HepG2 (cell line): ENCODE data around the gene P2RX1. TPM values are rescaled to one million over a fixed set of nuclear protein-coding genes. Genes with fewer than 3 reads are reported as not detected.

Experiments
- ATF7 ChIP-seq, 2 experiments: fragments of 450-650 bp in 1 of 2; sonication (generic) in 1 of 2; formaldehyde crosslinking in 1 of 2; IDR thresholded peaks; 2 replicates each; pipeline versions ENCODE4 v1.4.0 to v1.6.1; 2016 to 2020; ENCODE audit warnings: antibody characterized with exemption in 1 of 2, mild to moderate bottlenecking in 1 of 2, missing genetic modification reagents in 1 of 2
- ELF3 ChIP-seq: IDR thresholded peaks from 2 replicates; pipeline ENCODE4 v1.6.1; 2016; ENCODE audit warnings: missing genetic modification reagents, missing compliant biosample characterization
- HNRNPLL ChIP-seq: fragments of 200-400 bp; formaldehyde crosslinking; IDR thresholded peaks from 2 replicates; pipeline ENCODE4 v1.6.1; 2017; ENCODE audit warnings: mild to moderate bottlenecking, low read depth, low read length; ENCODE audit not compliant: poor library complexity, severe bottlenecking
- KLF16 ChIP-seq, 2 experiments: sonication (generic) in 1 of 2; formaldehyde crosslinking in 1 of 2; IDR thresholded peaks; 2 replicates each; pipeline versions ENCODE4 v1.6.1 to v1.8.0; 2016 to 2023; ENCODE audit warnings: missing genetic modification reagents in 2 of 2, missing compliant biosample characterization in 1 of 2
- MBD4 ChIP-seq: IDR thresholded peaks from 2 replicates; pipeline ENCODE4 v1.6.1; 2012; ENCODE audit warnings: low read length, inconsistent platforms, borderline replicate concordance
- NONO ChIP-seq, 2 experiments: fragments of 450-650 bp in 1 of 2; sonication (generic) in 1 of 2; formaldehyde crosslinking in 1 of 2; IDR thresholded peaks in 1 of 2; conservative IDR thresholded peaks in 1 of 2; 2 replicates each; pipeline versions ENCODE4 v1.6.1 to v1.8.0; 2017 to 2022; ENCODE audit warnings: mild to moderate bottlenecking in 1 of 2, missing genetic modification reagents in 1 of 2, moderate library complexity in 1 of 2
- PAF1 ChIP-seq: IDR thresholded peaks from 2 replicates; pipeline ENCODE4 v1.6.1; 2016; ENCODE audit warnings: missing genetic modification reagents, missing compliant biosample characterization
- SP4 ChIP-seq: sonication (generic); formaldehyde crosslinking; IDR thresholded peaks from 2 replicates; pipeline ENCODE4 v1.8.1; 2023; ENCODE audit warnings: mild to moderate bottlenecking, missing genetic modification reagents
- STAT6 ChIP-seq: sonication (generic); formaldehyde crosslinking; IDR thresholded peaks from 2 replicates; pipeline ENCODE4 v1.4.0; 2020; ENCODE audit warnings: missing genetic modification reagents, mild to moderate bottlenecking, borderline replicate concordance
- TERF1 ChIP-seq: sonication (generic); formaldehyde crosslinking; IDR thresholded peaks from 2 replicates; pipeline ENCODE4 v1.8.0; 2022; ENCODE audit warnings: mild to moderate bottlenecking, missing genetic modification reagents, moderate library complexity
- YEATS2 ChIP-seq: sonication (generic); formaldehyde crosslinking; IDR thresholded peaks from 2 replicates; pipeline ENCODE4 v1.4.0; 2020; ENCODE audit warnings: missing genetic modification reagents, borderline replicate concordance
- ZBTB10 ChIP-seq: sonication (generic); formaldehyde crosslinking; IDR thresholded peaks from 2 replicates; pipeline ENCODE4 v1.4.0; 2020; ENCODE audit warnings: missing genetic modification reagents, borderline replicate concordance
- ZFP41 ChIP-seq: sonication (generic); formaldehyde crosslinking; IDR thresholded peaks from 2 replicates; pipeline ENCODE4 v1.4.0; 2020; ENCODE audit warnings: mild to moderate bottlenecking, missing genetic modification reagents, borderline replicate concordance
- ZFX ChIP-seq: sonication (generic); formaldehyde crosslinking; IDR thresholded peaks from 2 replicates; pipeline ENCODE4 v1.4.0; 2020; ENCODE audit warnings: mild to moderate bottlenecking, low read depth, missing genetic modification reagents, moderate library complexity
- ZNF230 ChIP-seq: sonication (generic); formaldehyde crosslinking; IDR thresholded peaks from 2 replicates; pipeline ENCODE4 v1.4.0; 2020; ENCODE audit warnings: mild to moderate bottlenecking, missing genetic modification reagents
- ZNF253 ChIP-seq: sonication (generic); formaldehyde crosslinking; IDR thresholded peaks from 2 replicates; pipeline ENCODE4 v1.8.0; 2022; ENCODE audit warnings: mild to moderate bottlenecking, missing genetic modification reagents, borderline replicate concordance
- ZNF292 ChIP-seq: sonication (generic); formaldehyde crosslinking; IDR thresholded peaks from 2 replicates; pipeline ENCODE4 v1.8.1; 2022; ENCODE audit warnings: mild to moderate bottlenecking, low read depth, missing genetic modification reagents, borderline replicate concordance
- ZNF607 ChIP-seq: sonication (generic); formaldehyde crosslinking; IDR thresholded peaks from 2 replicates; pipeline ENCODE4 v1.5.1; 2020; ENCODE audit warnings: missing genetic modification reagents, mild to moderate bottlenecking, borderline replicate concordance
- ZNF639 ChIP-seq: conservative IDR thresholded peaks from 2 replicates; pipeline ENCODE4 v1.6.1; 2018; ENCODE audit warnings: missing genetic modification reagents
- polyA plus RNA-seq, 8 experiments: library from polyadenylated mRNA; depleted of rRNA in 3 of 8; stranded (reverse) in 7 of 8; unstranded in 1 of 8; fragments of >200 nt; fragmentation: Illumina TruSeq in 4 of 8; extraction: Trizol in 4 of 8; gene quantifications; 2 replicates each; pipeline versions ENCODE4 v1.2.1 to v1.2.3, GENCODE V29; 2011 to 2016; ENCODE audit warnings: low read depth in 4 of 8, missing spikeins in 1 of 8, mixed read lengths in 1 of 8; ENCODE audit not compliant: insufficient read depth in 1 of 8
- total RNA-seq, 5 experiments: library from RNA; depleted of rRNA; stranded (reverse); fragments of >200 nt; fragmentation: Illumina TruSeq; extraction: Trizol; gene quantifications; 2 replicates each; pipeline ENCODE4 v1.2.3, GENCODE V29; 2016; ENCODE audit warnings: low read depth in 1 of 5

Gene P2RX1
- total and polyA plus RNA-seq, 2 of the 13 experiments (the other 11 are each of a cell fraction or from before 2014, with no cell fraction given): 0.04 to 0.50 TPM

GRCh38 chr17:3893003-3893719, 23.1 kb downstream of the P2RX1 start, which contains the start of gene CAMKK1 (continued):
- no peak for TF ChIP-seq NONO (IDR thresholded peaks at IDR 0.05)
- peak; percentile 79 for TF ChIP-seq NONO (CRISPR knock-in tag; conservative IDR thresholded peaks at IDR 0.05)
- TF ChIP-seq YEATS2: no peak
- 0 out of 2 replicates have a peak, but pooled peaks have one; percentile 32 for TF ChIP-seq ZNF292 (CRISPR knock-in tag)
- peak; percentile 97 for TF ChIP-seq ZFX
- no peak for TF ChIP-seq ZNF607 (CRISPR knock-in tag)
- TF ChIP-seq ELF3 (CRISPR knock-in tag): peak; percentile 38; the same call in 1 of the 2 replicates
- TF ChIP-seq ZNF253: peak; percentile 55; the same call in 1 of the 2 replicates
- TF ChIP-seq ZBTB10 (CRISPR knock-in tag): 0 out of 2 replicates have a peak, but pooled peaks have one; percentile 45
- TF ChIP-seq HNRNPLL: peak; percentile 53
- TF ChIP-seq PAF1: no peak
- TF ChIP-seq KLF16 (CRISPR knock-in tag; IDR thresholded peaks at IDR 0.05): peak in 1 of 2 experiments; percentile 34; a peak in 1 of 4 replicates
- TF ChIP-seq MBD4: no peak
- TF ChIP-seq ZFP41: 0 out of 2 replicates have a peak, but pooled peaks have one; percentile 30
- peak; percentile 93 for TF ChIP-seq SP4 (CRISPR knock-in tag)
- TF ChIP-seq STAT6 (CRISPR knock-in tag): no peak
- TF ChIP-seq ATF7 (IDR thresholded peaks at IDR 0.05): no peak
- 0 out of 2 replicates have a peak, but pooled peaks have one; percentile 22 for TF ChIP-seq ATF7 (CRISPR knock-in tag; IDR thresholded peaks at IDR 0.05)
- peak; percentile 25; the same call in 1 of the 2 replicates for TF ChIP-seq ZNF230 (CRISPR knock-in tag)
- no peak for TF ChIP-seq ZNF639 (CRISPR knock-in tag)
- TF ChIP-seq TERF1 (CRISPR knock-in tag): 0 out of 2 replicates have a peak, but pooled peaks have one; percentile 52
